Measurements from ENCODE around the gene LAMA5. TPM values are rescaled to one million over a fixed set of nuclear protein-coding genes. Genes with fewer than 3 reads are reported as not detected.

Gene LAMA5
- total RNA-seq, 1 donor from 2014 or later: 35.0 TPM

GRCh38 chr20:62316331-62317166 is 50.6 kb downstream of the LAMA5 start:
- no peak for TF ChIP-seq CTCF (conservative IDR thresholded peaks at IDR 0.05)
- Mint-ChIP-seq H3K27me3 (ENCODE audit: low read depth) (no peaks in the 10 kb centered on the region), H3K4me3 (no peak overlapping the region), H3K27ac (ENCODE audit: unreplicated experiment) (no peak overlapping the region), H3K36me3 (ENCODE audit: low read depth) (no peaks in the 10 kb centered on the region), H3K4me1 (no peaks in the 10 kb centered on the region), H3K9me3 (no peaks in the 10 kb centered on the region)
- no peak for DNase-seq (ENCODE audit: low read depth, low spot score)

- Mint-ChIP-seq H3K9me3 (no peaks in the 10 kb centered on the region), H3K27ac (ENCODE audit: unreplicated experiment) (no peak overlapping the region), H3K4me3 (no peak overlapping the region), H3K36me3 (ENCODE audit: low read depth) (no peaks in the 10 kb centered on the region), H3K27me3 (ENCODE audit: low read depth) (no peaks in the 10 kb centered on the region), H3K4me1 (no peaks in the 10 kb centered on the region)
- DNase-seq (ENCODE audit: low read depth, low spot score): no peak
- no peak for TF ChIP-seq CTCF (conservative IDR thresholded peaks at IDR 0.05)
These were observed 51.3 kb downstream of the LAMA5 start for GRCh38 chr20:62315773-62316172.

- TF ChIP-seq CTCF (conservative IDR thresholded peaks at IDR 0.05): no peak
- no peaks in the 10 kb centered on the region for H3K36me3 Mint-ChIP-seq (ENCODE audit: low read depth)
- no peaks in the 10 kb centered on the region for H3K27me3 Mint-ChIP-seq (ENCODE audit: low read depth)
- no peaks in the 10 kb centered on the region for H3K4me1 Mint-ChIP-seq
- no peak overlapping the region for H3K4me3 Mint-ChIP-seq
- no peak overlapping the region for H3K27ac Mint-ChIP-seq (ENCODE audit: unreplicated experiment)
- no peak for DNase-seq (ENCODE audit: low read depth, low spot score)
- H3K9me3 Mint-ChIP-seq: no peaks in the 10 kb centered on the region
These were observed 52.3 kb downstream of the LAMA5 start for GRCh38 chr20:62314711-62315302.

GRCh38 chr20:62314339-62314638 is 52.8 kb downstream of the LAMA5 start:
- no peak for DNase-seq (ENCODE audit: low read depth, low spot score)
- Mint-ChIP-seq H3K4me1 (no peaks in the 10 kb centered on the region), H3K27me3 (ENCODE audit: low read depth) (no peaks in the 10 kb centered on the region), H3K27ac (ENCODE audit: unreplicated experiment) (no peak overlapping the region), H3K36me3 (ENCODE audit: low read depth) (no peaks in the 10 kb centered on the region), H3K4me3 (no peak overlapping the region), H3K9me3 (no peaks in the 10 kb centered on the region)
- no peak for TF ChIP-seq CTCF (conservative IDR thresholded peaks at IDR 0.05)

- no peaks in the 10 kb centered on the region for H3K4me1 Mint-ChIP-seq
- H3K27ac Mint-ChIP-seq (ENCODE audit: unreplicated experiment): no peak overlapping the region
- no peak for DNase-seq (ENCODE audit: low read depth, low spot score)
- no peak overlapping the region for H3K4me3 Mint-ChIP-seq
- no peaks in the 10 kb centered on the region for H3K9me3 Mint-ChIP-seq
- H3K27me3 Mint-ChIP-seq (ENCODE audit: low read depth): no peaks in the 10 kb centered on the region
- no peaks in the 10 kb centered on the region for H3K36me3 Mint-ChIP-seq (ENCODE audit: low read depth)
- TF ChIP-seq CTCF (conservative IDR thresholded peaks at IDR 0.05): no peak
These were observed 53.4 kb downstream of the LAMA5 start for GRCh38 chr20:62313460-62314338.
